B cell (primary cell): ENCODE data around the gene DNAJA3.

ENCODE experiments used
- EZH2 ChIP-seq: IDR thresholded peaks from 2 replicates; pipeline ENCODE4 v1.6.1; 2012; ENCODE audit warnings: borderline replicate concordance, low read depth, mild to moderate bottlenecking, moderate library complexity, low read length; ENCODE audit not compliant: insufficient read depth, poor library complexity, severe bottlenecking
- TF ChIP-seq, protein P1 (sequence below): fragments of 200-600 bp; IDR thresholded peaks from one replicate; pipeline ENCODE4 v1.8.0; 2022; ENCODE audit warnings: antibody characterized with exemption, mild to moderate bottlenecking

GRCh38 chr16:4385066-4385788, 40.4 kb upstream of the DNAJA3 start:
- TF ChIP-seq, protein P1, sequence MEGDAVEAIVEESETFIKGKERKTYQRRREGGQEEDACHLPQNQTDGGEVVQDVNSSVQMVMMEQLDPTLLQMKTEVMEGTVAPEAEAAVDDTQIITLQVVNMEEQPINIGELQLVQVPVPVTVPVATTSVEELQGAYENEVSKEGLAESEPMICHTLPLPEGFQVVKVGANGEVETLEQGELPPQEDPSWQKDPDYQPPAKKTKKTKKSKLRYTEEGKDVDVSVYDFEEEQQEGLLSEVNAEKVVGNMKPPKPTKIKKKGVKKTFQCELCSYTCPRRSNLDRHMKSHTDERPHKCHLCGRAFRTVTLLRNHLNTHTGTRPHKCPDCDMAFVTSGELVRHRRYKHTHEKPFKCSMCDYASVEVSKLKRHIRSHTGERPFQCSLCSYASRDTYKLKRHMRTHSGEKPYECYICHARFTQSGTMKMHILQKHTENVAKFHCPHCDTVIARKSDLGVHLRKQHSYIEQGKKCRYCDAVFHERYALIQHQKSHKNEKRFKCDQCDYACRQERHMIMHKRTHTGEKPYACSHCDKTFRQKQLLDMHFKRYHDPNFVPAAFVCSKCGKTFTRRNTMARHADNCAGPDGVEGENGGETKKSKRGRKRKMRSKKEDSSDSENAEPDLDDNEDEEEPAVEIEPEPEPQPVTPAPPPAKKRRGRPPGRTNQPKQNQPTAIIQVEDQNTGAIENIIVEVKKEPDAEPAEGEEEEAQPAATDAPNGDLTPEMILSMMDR: no peak
- TF ChIP-seq EZH2: no peak
